ENCODE data around the gene CDK19. TPM values are rescaled to one million over a fixed set of nuclear protein-coding genes. Genes with fewer than 3 reads are reported as not detected.

CDK19 gene
- total RNA-seq, 6 experiments from 2014 or later = 2.8 to 7.9 (median 5.5) TPM

DNA sequence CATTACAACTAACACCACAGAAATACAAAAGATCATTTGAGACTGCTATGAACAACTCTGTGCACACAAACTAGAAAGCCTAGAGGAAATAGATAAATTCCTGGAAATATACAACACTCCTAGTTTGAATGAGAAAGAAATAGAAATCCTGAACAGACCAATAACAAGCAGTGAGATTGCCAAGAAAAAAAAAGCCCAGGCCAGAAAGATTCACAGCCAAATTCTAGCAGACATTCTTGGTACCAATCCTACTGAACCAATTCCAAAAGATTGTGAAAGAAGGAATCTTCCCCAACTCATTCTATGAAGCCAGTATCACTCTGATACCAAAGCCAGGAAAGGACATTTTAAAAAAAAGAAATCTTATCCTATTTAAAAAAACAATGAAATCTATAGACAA, 7.0 kb upstream of the CDK19 start:
- intact Hi-C loops (cut with DNase I) = no loop called here
- H3K27ac ChIP-seq = no peak overlapping the region
- ATAC-seq = peak; percentile 48 to 71 (median 56)

DNA sequence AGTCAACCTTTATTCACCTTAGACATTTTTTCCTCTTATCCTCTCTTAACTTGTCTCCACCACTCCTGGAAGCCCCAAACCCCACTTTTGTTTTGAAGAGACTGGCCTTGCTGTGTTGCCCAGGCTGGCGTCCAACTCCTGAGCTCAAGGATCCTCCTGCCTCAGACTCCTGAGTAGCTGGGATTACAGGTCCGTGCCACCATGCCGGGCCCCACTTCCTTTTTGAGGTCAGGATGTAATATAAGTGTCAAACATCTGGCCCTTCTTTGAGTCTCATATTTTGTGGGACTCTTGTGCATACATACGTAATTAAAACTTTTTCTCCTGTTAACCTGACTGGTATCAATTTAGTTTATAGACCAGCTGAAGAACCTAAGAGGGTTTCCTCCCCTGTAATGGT, 1.4 kb upstream of the CDK19 start:
- intact Hi-C loops (cut with DNase I) = no loop called here
- DNase-seq (no peak), ATAC-seq (no peak)
- Histone ChIP-seq H3K27ac (peak overlapping the region in 1 of 3 donors; percentile 97), H3K4me1 (peaks cover 0 to 23% (median 7%) of the 10 kb centered on the region in 4 donors), H3K9me3 (no peaks in the 10 kb centered on the region), H3K36me3 (no peaks in the 10 kb centered on the region), H3K4me3 (no peak overlapping the region), H3K27me3 (no peaks in the 10 kb centered on the region)
- WGBS (ENCODE audit: insufficient coverage, low coverage, low lambda C conversion rate, missing lambda C conversion rate) = 70% methylated on average over 4 of the region's 4 CpGs
- no peak for TF ChIP-seq POLR2A (IDR thresholded peaks at IDR 0.05)
- no peak for TF ChIP-seq CTCF (IDR thresholded peaks at IDR 0.05)

More for the DNA sequence above, 7.0 kb upstream of the CDK19 start:
- Histone ChIP-seq H3K27me3 (no peaks in the 10 kb centered on the region), H3K4me3 (no peak overlapping the region), H3K4me1 (peaks cover 0 to 24% (median 9%) of the 10 kb centered on the region in 4 donors), H3K9me3 (no peaks in the 10 kb centered on the region), H3K36me3 (no peaks in the 10 kb centered on the region)
- TF ChIP-seq POLR2A (IDR thresholded peaks at IDR 0.05) = no peak
- no peak for TF ChIP-seq CTCF (IDR thresholded peaks at IDR 0.05)
- no peak for DNase-seq

GRCh38 chr6:110815015-110815410, 256 bp downstream of the CDK19 start:
- ATAC-seq (no peak), DNase-seq (no peak)
- Histone ChIP-seq H3K9me3 (no peaks in the 10 kb centered on the region), H3K36me3 (no peaks in the 10 kb centered on the region), H3K27ac (peak overlapping the region; percentile 89 to 97 (median 91)), H3K27me3 (no peaks in the 10 kb centered on the region), H3K4me3 (peak overlapping the region; percentile 62 to 98 (median 95)), H3K4me1 (peaks cover 0 to 11% (median 5%) of the 10 kb centered on the region in 4 donors)
- TF ChIP-seq POLR2A (IDR thresholded peaks at IDR 0.05) = no peak
- no peak for TF ChIP-seq CTCF (IDR thresholded peaks at IDR 0.05)
- WGBS (ENCODE audit: insufficient coverage, low coverage, low lambda C conversion rate, missing lambda C conversion rate) = under 1% methylated on average over 30 of the region's 49 CpGs
- intact Hi-C loops (cut with DNase I) = no loop called here

DNA sequence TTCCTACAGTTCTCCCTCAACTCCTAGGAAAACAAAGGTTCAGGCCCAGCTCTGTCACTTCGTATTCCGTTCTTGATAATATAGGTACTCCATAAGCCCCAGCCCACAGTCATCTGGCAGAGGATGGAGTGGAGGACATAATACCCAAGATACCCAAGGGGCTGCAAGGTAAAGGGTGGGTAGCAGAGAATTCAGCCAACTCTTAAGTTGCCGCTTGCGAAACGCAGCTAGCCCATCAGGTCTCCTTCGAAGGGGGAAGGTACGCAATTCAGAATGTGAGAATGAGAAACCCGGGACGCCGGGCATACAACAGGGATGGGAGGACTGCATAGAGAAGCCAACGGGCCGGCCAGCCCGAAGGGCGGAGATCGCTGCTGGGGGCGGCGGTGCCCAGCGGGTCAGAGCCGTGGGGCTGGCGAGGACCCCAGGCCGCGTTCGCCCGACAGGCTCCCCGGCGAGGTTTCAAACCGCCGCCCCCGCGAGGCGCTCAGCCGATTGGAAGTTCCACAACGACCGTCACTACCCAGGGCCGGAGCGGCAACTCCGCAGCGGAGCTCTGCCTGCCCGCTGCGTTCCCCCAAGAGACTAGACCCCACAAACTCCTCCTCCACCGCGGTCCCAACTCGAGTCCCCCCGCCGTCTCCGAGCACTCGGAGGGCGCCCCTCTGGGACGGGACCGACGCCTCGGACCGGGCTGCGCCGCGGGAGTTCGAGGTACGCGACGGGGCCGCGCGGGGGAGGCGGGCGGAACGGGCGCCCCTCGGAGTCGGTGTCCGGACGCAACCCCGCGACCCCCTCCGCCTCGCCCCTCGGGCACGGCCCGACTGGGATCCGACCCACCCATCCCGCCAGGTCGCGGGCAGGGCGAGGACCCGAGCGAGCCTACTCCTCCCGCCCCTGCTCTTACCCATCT, 911 bp downstream of the CDK19 start:
- intact Hi-C loops (cut with DNase I) = no loop called here
- Histone ChIP-seq H3K4me3 (peak overlapping the region; percentile 62 to 98 (median 95)), H3K36me3 (no peaks in the 10 kb centered on the region), H3K4me1 (peaks cover 0 to 11% (median 5%) of the 10 kb centered on the region in 4 donors), H3K9me3 (no peaks in the 10 kb centered on the region), H3K27me3 (no peaks in the 10 kb centered on the region), H3K27ac (peak overlapping the region; percentile 89 to 97 (median 91))
- under 1% methylated on average over 17 of the region's 86 CpGs for WGBS (ENCODE audit: insufficient coverage, low coverage, low lambda C conversion rate, missing lambda C conversion rate)
- ATAC-seq (peak; percentile 5 to 27 (median 16)), DNase-seq (peak; percentile 69 to 80 (median 76))
- no peak for TF ChIP-seq CTCF (IDR thresholded peaks at IDR 0.05)
- TF ChIP-seq POLR2A (IDR thresholded peaks at IDR 0.05) = no peak

Data from right lobe of liver (tissue), 6 donors.